ENCODE results near the gene METTL15. TPM values are rescaled to one million over a fixed set of nuclear protein-coding genes. Genes with fewer than 3 reads are reported as not detected.

METTL15 gene
- total RNA-seq, 1 experiment from 2014 or later = 12.4 TPM

DNA sequence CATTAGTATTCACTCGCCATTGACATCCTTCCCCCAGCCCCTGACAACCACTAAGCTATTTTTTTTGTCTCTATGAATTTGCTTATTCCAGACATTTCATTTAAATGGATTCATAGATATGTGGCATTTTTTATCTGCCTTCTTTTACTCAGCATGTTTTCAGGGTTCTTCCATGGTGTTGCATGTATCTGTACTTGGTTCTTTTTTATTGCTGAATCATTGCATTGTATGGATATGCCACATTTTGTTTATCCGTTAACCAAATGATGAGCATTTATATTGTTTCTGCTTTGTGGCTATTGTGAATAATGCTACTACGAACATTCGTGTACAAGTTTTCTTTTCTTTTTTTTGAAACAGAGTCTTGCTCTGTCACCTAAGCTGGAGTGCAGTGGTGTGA lies 5.9 kb downstream of the METTL15 start:
- no peak overlapping the region for H3K27ac ChIP-seq (ENCODE audit: low read length)
- H3K4me1 ChIP-seq (ENCODE audit: insufficient read depth, low read length) = peaks cover 17% of the 10 kb centered on the region
- H2AFZ ChIP-seq (ENCODE audit: low read length) = no peak overlapping the region
- H3K4me3 ChIP-seq (ENCODE audit: low read length) = no peak overlapping the region
- intact Hi-C loops (cut with micrococcal nuclease) = loop anchor here (10.0 kb wide), 1 partner anchor 581 kb away; no protein-coding TSS in a partner anchor
- DNase-seq (no peak), ATAC-seq (no peak)
- CTCF ChIA-PET = no interaction called here
- POLR2A ChIA-PET (ENCODE audit: unreplicated experiment) = interaction anchor here (0.6 kb wide), 1 partner anchor 25 kb away, joined by 3 read pairs; no protein-coding TSS in a partner anchor
- no peaks in the 10 kb centered on the region for H4K20me1 ChIP-seq (ENCODE audit: low read length)
- H3K9ac ChIP-seq (ENCODE audit: low read length) = no peak overlapping the region
- no peaks in the 10 kb centered on the region for H3F3A ChIP-seq (ENCODE audit: low read length, unreplicated experiment)
- no peak overlapping the region for H3K4me2 ChIP-seq (ENCODE audit: low read length)
- no peaks in the 10 kb centered on the region for H3K9me2 ChIP-seq (replicated peaks; ENCODE audit: low read length)
- TF ChIP-seq EZH2 (IDR thresholded peaks at IDR 0.05; ENCODE audit: low read length, unreplicated experiment) = no peak
- TF ChIP-seq EZH2phosphoT487 (IDR thresholded peaks at IDR 0.05; ENCODE audit: borderline replicate concordance, low read length) = no peak
- TF ChIP-seq, protein P1, sequence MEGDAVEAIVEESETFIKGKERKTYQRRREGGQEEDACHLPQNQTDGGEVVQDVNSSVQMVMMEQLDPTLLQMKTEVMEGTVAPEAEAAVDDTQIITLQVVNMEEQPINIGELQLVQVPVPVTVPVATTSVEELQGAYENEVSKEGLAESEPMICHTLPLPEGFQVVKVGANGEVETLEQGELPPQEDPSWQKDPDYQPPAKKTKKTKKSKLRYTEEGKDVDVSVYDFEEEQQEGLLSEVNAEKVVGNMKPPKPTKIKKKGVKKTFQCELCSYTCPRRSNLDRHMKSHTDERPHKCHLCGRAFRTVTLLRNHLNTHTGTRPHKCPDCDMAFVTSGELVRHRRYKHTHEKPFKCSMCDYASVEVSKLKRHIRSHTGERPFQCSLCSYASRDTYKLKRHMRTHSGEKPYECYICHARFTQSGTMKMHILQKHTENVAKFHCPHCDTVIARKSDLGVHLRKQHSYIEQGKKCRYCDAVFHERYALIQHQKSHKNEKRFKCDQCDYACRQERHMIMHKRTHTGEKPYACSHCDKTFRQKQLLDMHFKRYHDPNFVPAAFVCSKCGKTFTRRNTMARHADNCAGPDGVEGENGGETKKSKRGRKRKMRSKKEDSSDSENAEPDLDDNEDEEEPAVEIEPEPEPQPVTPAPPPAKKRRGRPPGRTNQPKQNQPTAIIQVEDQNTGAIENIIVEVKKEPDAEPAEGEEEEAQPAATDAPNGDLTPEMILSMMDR (conservative IDR thresholded peaks at IDR 0.05; ENCODE audit: low read depth, low read length) = no peak
- 0 out of 2 replicates have a peak, but pooled peaks cover 7% of the 10 kb centered on the region for H3K36me3 ChIP-seq (ENCODE audit: low read depth, low read length)
- H3K9me3 ChIP-seq (ENCODE audit: low read length) = no peaks in the 10 kb centered on the region
- no TSS peak for BruUV-seq (replicated peaks)
- H3K79me2 ChIP-seq (ENCODE audit: low read length) = peaks cover 49% of the 10 kb centered on the region
- H3K27me3 ChIP-seq (ENCODE audit: low read length) = no peaks in the 10 kb centered on the region

DNA sequence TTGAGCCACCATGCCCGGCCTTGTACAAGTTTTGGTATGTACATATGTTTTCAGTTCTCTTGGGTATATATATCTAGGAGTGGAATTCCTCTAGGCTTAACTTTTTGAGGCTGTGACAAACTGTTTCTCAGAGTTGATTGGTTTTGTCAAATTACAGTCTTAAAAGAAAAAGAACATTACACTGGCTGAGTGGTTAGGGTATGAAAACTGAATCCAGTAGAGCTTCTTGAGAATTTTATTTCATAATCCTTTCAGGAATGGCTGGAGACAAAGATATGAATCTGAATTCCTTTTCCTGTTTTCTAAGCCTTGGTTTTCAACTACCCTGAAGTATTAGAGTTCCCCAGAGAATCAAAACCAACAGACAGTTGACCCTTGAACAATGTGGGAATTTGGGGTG lies 6.5 kb downstream of the METTL15 start:
- H2AFZ ChIP-seq (ENCODE audit: low read length) = no peak overlapping the region
- POLR2A ChIA-PET (ENCODE audit: unreplicated experiment) = no interaction called here
- H3K9ac ChIP-seq (ENCODE audit: low read length) = no peak overlapping the region
- peaks cover 11% of the 10 kb centered on the region; the same call in 1 of the 2 replicates for H3K4me1 ChIP-seq (ENCODE audit: insufficient read depth, low read length)
- no peaks in the 10 kb centered on the region for H3K9me3 ChIP-seq (ENCODE audit: low read length)
- H3K4me2 ChIP-seq (ENCODE audit: low read length) = no peak overlapping the region
- 0 out of 2 replicates have a peak, but pooled peaks cover 7% of the 10 kb centered on the region for H3K36me3 ChIP-seq (ENCODE audit: low read depth, low read length)
- no peaks in the 10 kb centered on the region for H3F3A ChIP-seq (ENCODE audit: low read length, unreplicated experiment)
- TF ChIP-seq, protein P1 (conservative IDR thresholded peaks at IDR 0.05; ENCODE audit: low read depth, low read length) = no peak
- TF ChIP-seq EZH2phosphoT487 (IDR thresholded peaks at IDR 0.05; ENCODE audit: borderline replicate concordance, low read length) = no peak
- no peak for TF ChIP-seq EZH2 (IDR thresholded peaks at IDR 0.05; ENCODE audit: low read length, unreplicated experiment)
- no peak overlapping the region for H3K4me3 ChIP-seq (ENCODE audit: low read length)
- no TSS peak for BruUV-seq (replicated peaks)
- no peak for DNase-seq
- CTCF ChIA-PET = no interaction called here
- no peaks in the 10 kb centered on the region for H3K27me3 ChIP-seq (ENCODE audit: low read length)
- H3K27ac ChIP-seq (ENCODE audit: low read length) = no peak overlapping the region
- no peak for ATAC-seq
- no peaks in the 10 kb centered on the region for H3K9me2 ChIP-seq (replicated peaks; ENCODE audit: low read length)
- H4K20me1 ChIP-seq (ENCODE audit: low read length) = no peaks in the 10 kb centered on the region
- H3K79me2 ChIP-seq (ENCODE audit: low read length) = peaks cover 43% of the 10 kb centered on the region
- intact Hi-C loops (cut with micrococcal nuclease) = loop anchor here (10.0 kb wide), 1 partner anchor 580 kb away; no protein-coding TSS in a partner anchor

GRCh38 chr11:28117712-28118111 lies 9.5 kb downstream of the METTL15 start:
- ChIA-PET POLR2A (ENCODE audit: unreplicated experiment) (no interaction called here), CTCF (no interaction called here)
- Histone ChIP-seq H3K4me1 (ENCODE audit: insufficient read depth, low read length) (peaks cover 2% of the 10 kb centered on the region), H3K27me3 (ENCODE audit: low read length) (no peaks in the 10 kb centered on the region), H3K9me3 (ENCODE audit: low read length) (no peaks in the 10 kb centered on the region), H3K9me2 (replicated peaks; ENCODE audit: low read length) (no peaks in the 10 kb centered on the region), H3K36me3 (ENCODE audit: low read depth, low read length) (0 out of 2 replicates have a peak, but pooled peaks cover 7% of the 10 kb centered on the region), H2AFZ (ENCODE audit: low read length) (no peak overlapping the region), H3K4me3 (ENCODE audit: low read length) (no peak overlapping the region), H3K79me2 (ENCODE audit: low read length) (peaks cover 21% of the 10 kb centered on the region), H4K20me1 (ENCODE audit: low read length) (no peaks in the 10 kb centered on the region), H3K4me2 (ENCODE audit: low read length) (no peak overlapping the region), H3K27ac (ENCODE audit: low read length) (no peak overlapping the region), H3K9ac (ENCODE audit: low read length) (no peak overlapping the region), H3F3A (ENCODE audit: low read length, unreplicated experiment) (no peaks in the 10 kb centered on the region)
- BruUV-seq (replicated peaks) = no TSS peak
- intact Hi-C loops (cut with micrococcal nuclease) = loop anchor here (10.0 kb wide), 1 partner anchor 577 kb away; no protein-coding TSS in a partner anchor
- TF ChIP-seq, protein P1 (conservative IDR thresholded peaks at IDR 0.05; ENCODE audit: low read depth, low read length) = no peak
- TF ChIP-seq EZH2phosphoT487 (IDR thresholded peaks at IDR 0.05; ENCODE audit: borderline replicate concordance, low read length) (no peak), EZH2 (IDR thresholded peaks at IDR 0.05; ENCODE audit: low read length, unreplicated experiment) (no peak)
- ATAC-seq (no peak), DNase-seq (no peak)
